Measurements from ENCODE around the gene GPR173.

GRCh38 chrX:53000447-53001135 is 48.0 kb upstream of the GPR173 start:
- TF ChIP-seq CTCF (conservative IDR thresholded peaks at IDR 0.05; ENCODE audit: low read length) (no peak), EZH2phosphoT487 (IDR thresholded peaks at IDR 0.05; ENCODE audit: borderline replicate concordance, low read depth, low read length) (no peak)

All from OCI-LY7 (cell line).